Esophagus squamous epithelium (tissue), 5 donors: ENCODE results near the gene ETV6. TPM values are rescaled to one million over a fixed set of nuclear protein-coding genes. Genes with fewer than 3 reads are reported as not detected.
"Not testable (repeated sequence)": the region's sequence is repeated elsewhere in the genome, so short reads cannot be mapped to it uniquely, and the experiment has no call there.

Source experiments
- DNase-seq: peaks from one replicate; lab custom pipeline; 2025; lab: John Stamatoyannopoulos, UW
- H3K27ac ChIP-seq, 4 donors: fragments of 200-600 bp; sonication (generic); one replicate each; pipeline ENCODE4 v1.5.1; 2016 to 2019; ENCODE audit warnings: mild to moderate bottlenecking in 1 of 4
- H3K27me3 ChIP-seq, 4 donors: fragments of 200-600 bp; sonication (generic); 1 replicate in 3 of 4; 2 replicates in 1 of 4; pipeline versions ENCODE4 v1.5.1 to v1.6.0; 2017 to 2021; ENCODE audit warnings: antibody characterized with exemption in 1 of 4
- H3K36me3 ChIP-seq, 3 donors: fragments of 200-600 bp; sonication (generic); one replicate each; pipeline ENCODE4 v1.5.1; 2016 to 2019
- H3K4me1 ChIP-seq, 3 donors: fragments of 200-600 bp; sonication (generic); one replicate each; pipeline ENCODE4 v1.5.1; 2017 to 2019
- H3K4me3 ChIP-seq, 4 donors: fragments of 200-600 bp; sonication (generic); 1 replicate in 3 of 4; 2 replicates in 1 of 4; pipeline ENCODE4 v1.5.1; 2016 to 2019; ENCODE audit warnings: mild to moderate bottlenecking in 2 of 4, moderate library complexity in 1 of 4
- H3K9me3 ChIP-seq, 3 donors: fragments of 200-600 bp; sonication (generic); one replicate each; pipeline ENCODE4 v1.5.1; 2016 to 2019
- POLR2A ChIP-seq, 4 donors: fragments of 450-650 bp; IDR thresholded peaks; one replicate each; pipeline ENCODE4 v1.6.1; 2017; ENCODE audit warnings: antibody characterized with exemption in 4 of 4, mild to moderate bottlenecking in 4 of 4, moderate library complexity in 3 of 4
- WGBS, 2 donors: methylation state at CpG; one replicate each; pipeline ENCODE4 v1.1.5; 2018; 5-methylcytosine and 5-hydroxymethylcytosine counted together
- intact Hi-C: fragments of 100-400 bp; cut with DNase I; formaldehyde crosslinking; loops from one replicate; pipeline ENCODE4 v1.15.0; 2022
- total RNA-seq, 4 donors: library from RNA; depleted of rRNA; stranded (reverse); fragments of >200 nt; gene quantifications; one replicate each; pipeline ENCODE4 v1.1.0, GENCODE V29; 2016
- TF ChIP-seq, protein P1 (sequence below), 6 experiments: fragments of 450-650 bp in 4 of 6; fragments of 200-600 bp in 2 of 6; sonication (generic) in 2 of 6; IDR thresholded peaks; one replicate each; pipeline ENCODE4 v1.5.1; 2016 to 2019; ENCODE audit warnings: antibody characterized with exemption in 6 of 6, mild to moderate bottlenecking in 4 of 6, moderate library complexity in 4 of 6
- donor health status: DM: yes; HTN: yes; CAD: no.

The ETV6 gene
- total RNA-seq, 4 donors from 2014 or later: 11.3 to 17.3 (median 13.8) TPM

- no peak for DNase-seq
- TF ChIP-seq, protein P1, sequence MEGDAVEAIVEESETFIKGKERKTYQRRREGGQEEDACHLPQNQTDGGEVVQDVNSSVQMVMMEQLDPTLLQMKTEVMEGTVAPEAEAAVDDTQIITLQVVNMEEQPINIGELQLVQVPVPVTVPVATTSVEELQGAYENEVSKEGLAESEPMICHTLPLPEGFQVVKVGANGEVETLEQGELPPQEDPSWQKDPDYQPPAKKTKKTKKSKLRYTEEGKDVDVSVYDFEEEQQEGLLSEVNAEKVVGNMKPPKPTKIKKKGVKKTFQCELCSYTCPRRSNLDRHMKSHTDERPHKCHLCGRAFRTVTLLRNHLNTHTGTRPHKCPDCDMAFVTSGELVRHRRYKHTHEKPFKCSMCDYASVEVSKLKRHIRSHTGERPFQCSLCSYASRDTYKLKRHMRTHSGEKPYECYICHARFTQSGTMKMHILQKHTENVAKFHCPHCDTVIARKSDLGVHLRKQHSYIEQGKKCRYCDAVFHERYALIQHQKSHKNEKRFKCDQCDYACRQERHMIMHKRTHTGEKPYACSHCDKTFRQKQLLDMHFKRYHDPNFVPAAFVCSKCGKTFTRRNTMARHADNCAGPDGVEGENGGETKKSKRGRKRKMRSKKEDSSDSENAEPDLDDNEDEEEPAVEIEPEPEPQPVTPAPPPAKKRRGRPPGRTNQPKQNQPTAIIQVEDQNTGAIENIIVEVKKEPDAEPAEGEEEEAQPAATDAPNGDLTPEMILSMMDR (IDR thresholded peaks at IDR 0.05): no peak
- no peak for TF ChIP-seq POLR2A (IDR thresholded peaks at IDR 0.05)
- no peak overlapping the region for H3K4me3 ChIP-seq
- peaks cover 0 to 14% (median 0%) of the 10 kb centered on the region in 3 donors for H3K9me3 ChIP-seq
- no peaks in the 10 kb centered on the region for H3K27me3 ChIP-seq
- intact Hi-C loops: no loop called here
- no peaks in the 10 kb centered on the region for H3K36me3 ChIP-seq
- H3K4me1 ChIP-seq: peaks cover 0 to 8% (median 3%) of the 10 kb centered on the region in 3 donors
- no peak overlapping the region for H3K27ac ChIP-seq
Measured at GRCh38 chr12:11907625-11908024, 258.2 kb downstream of the ETV6 start.

DNA sequence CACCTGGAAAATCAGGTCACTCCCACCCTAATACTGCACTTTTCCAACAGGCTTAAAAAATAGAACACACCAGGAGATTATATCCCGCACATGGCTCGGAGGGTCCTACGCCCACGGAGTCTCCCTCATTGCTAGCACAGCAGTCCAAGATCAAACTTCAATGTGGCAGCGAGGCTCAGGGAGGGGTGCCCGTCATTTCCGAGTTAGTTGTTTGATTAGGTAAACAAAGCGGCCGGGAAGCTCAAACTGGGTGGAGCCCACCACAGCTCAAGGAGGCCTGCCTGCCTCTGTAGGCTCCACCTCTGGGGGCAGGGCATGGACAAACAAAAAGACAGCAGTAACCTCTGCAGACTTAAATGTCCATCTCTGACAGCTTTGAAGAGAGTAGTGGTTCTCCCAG lies 259.9 kb downstream of the ETV6 start:
- intact Hi-C loops: not testable (repeated sequence)

DNA sequence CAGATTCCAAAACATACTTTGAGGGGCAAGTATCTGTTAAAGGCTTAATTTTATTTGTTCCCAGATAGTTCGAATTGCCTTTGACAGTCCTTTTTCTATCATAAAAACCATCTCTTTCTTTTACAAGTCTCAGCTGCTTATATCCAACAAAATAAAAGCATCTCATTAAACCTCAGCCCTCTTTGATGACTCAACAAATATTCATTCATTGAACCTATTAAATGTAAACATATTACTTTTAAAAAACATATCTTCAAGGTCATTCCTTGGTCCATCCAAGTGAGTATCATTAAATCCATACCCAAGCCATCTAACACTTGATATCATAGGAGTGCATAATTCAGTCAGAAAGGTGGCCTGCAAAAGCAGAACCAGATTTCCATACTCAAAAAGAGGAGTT lies 266.6 kb downstream of the ETV6 start:
- intact Hi-C loops: no loop called here
- H3K27ac ChIP-seq: no peak overlapping the region
- H3K36me3 ChIP-seq: no peaks in the 10 kb centered on the region
- no peak for DNase-seq
- no peaks in the 10 kb centered on the region for H3K9me3 ChIP-seq
- H3K4me3 ChIP-seq: no peak overlapping the region
- H3K27me3 ChIP-seq: no peaks in the 10 kb centered on the region
- H3K4me1 ChIP-seq: no peaks in the 10 kb centered on the region
- no peak for TF ChIP-seq POLR2A (IDR thresholded peaks at IDR 0.05)
- TF ChIP-seq, protein P1 (IDR thresholded peaks at IDR 0.05): no peak
- 88 to 90% methylated on average over 1 of the region's 1 CpG for WGBS, 2 donors

More for the DNA sequence above, 259.9 kb downstream of the ETV6 start:
- peaks cover 0 to 14% (median 0%) of the 10 kb centered on the region in 3 donors for H3K9me3 ChIP-seq
- not testable (repeated sequence) for H3K27me3 ChIP-seq, H3K36me3 ChIP-seq, H3K4me1 ChIP-seq, H3K4me3 ChIP-seq, DNase-seq, H3K27ac ChIP-seq
- 77 to 84% methylated on average over 5 to 9 of the region's 9 CpGs for WGBS, 2 donors

DNA sequence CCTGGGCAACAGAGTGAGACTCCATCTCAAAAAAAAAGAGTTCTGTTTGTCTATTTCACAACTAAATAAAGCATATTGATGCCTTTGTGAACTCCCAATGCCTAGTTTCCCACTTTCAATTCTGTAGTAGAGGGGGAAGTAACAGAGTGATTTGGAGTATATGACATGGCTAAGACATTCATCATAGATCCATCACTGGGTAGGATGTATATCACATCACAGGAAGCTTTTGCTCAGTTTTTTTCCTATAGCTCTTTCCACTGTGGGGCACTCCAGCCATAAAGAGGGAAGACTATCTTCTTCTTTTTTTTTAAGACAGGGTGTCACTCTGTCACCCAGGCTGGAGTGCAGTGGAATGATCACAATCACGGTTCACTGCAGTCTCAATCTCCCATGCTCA lies 267.3 kb downstream of the ETV6 start:
- intact Hi-C loops: no loop called here

DNA sequence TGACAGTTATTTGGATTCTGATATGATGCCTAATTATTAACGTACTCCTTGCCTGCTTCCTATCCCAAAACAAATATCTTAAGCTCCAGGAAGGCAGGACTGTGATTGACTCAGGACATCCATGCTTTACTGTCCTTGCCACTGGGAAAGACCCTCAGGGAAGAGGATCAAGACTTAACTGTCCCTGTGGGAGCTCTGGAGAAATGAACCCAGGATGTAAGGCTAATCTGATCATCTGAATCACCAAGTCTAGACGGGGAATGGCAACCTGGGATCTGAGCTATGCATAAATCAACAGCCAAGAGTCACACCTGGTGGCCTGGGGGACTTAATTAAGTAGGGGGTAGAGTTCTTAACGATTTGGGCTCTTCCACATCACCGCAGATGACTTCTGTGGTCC lies 268.0 kb downstream of the ETV6 start:
- no peak for DNase-seq

More for the DNA sequence above, 267.3 kb downstream of the ETV6 start:
- no peak for DNase-seq
- Histone ChIP-seq H3K27me3 (no peaks in the 10 kb centered on the region), H3K36me3 (no peaks in the 10 kb centered on the region), H3K9me3 (no peaks in the 10 kb centered on the region), H3K4me1 (no peaks in the 10 kb centered on the region), H3K4me3 (no peak overlapping the region), H3K27ac (no peak overlapping the region)
- 69 to 73% methylated on average over 1 of the region's 1 CpG for WGBS, 2 donors
- no peak for TF ChIP-seq POLR2A (IDR thresholded peaks at IDR 0.05)
- TF ChIP-seq, protein P1 (IDR thresholded peaks at IDR 0.05): no peak

More for the DNA sequence above, 268.0 kb downstream of the ETV6 start:
- H3K4me1 ChIP-seq: no peaks in the 10 kb centered on the region
- TF ChIP-seq, protein P1 (IDR thresholded peaks at IDR 0.05): no peak
- no peak for TF ChIP-seq POLR2A (IDR thresholded peaks at IDR 0.05)
- H3K27ac ChIP-seq: no peak overlapping the region
- H3K4me3 ChIP-seq: no peak overlapping the region
- H3K36me3 ChIP-seq: no peaks in the 10 kb centered on the region
- intact Hi-C loops: no loop called here
- WGBS, 2 donors: 63% methylated on average over 3 to 4 of the region's 4 CpGs
- H3K9me3 ChIP-seq: no peaks in the 10 kb centered on the region
- H3K27me3 ChIP-seq: no peaks in the 10 kb centered on the region
